Left renal cortex interstitium (tissue), 4 donors: ENCODE results near the gene SEL1L. TPM values are rescaled to one million over a fixed set of nuclear protein-coding genes. Genes with fewer than 3 reads are reported as not detected.
A peak's percentile ranks its signal among the peaks of the same experiment; 100 is the strongest.
"Not testable (repeated sequence)": the region's sequence is repeated elsewhere in the genome, so short reads cannot be mapped to it uniquely, and the experiment has no call there.

Experiments used
- DNase-seq, 4 donors: peaks; one replicate each; pipeline ENCODE4 v3.0.0-alpha.2; 2013; ENCODE audit warnings: low read depth in 4 of 4, low spot score in 2 of 4, missing footprints in 1 of 4
- polyA plus RNA-seq, 4 donors: library from polyadenylated mRNA; unstranded; fragments of 120-200 nt; gene quantifications; one replicate each; pipeline ENCODE4 v1.2.1, GENCODE V29; 2013; ENCODE audit not compliant: insufficient read length in 4 of 4

SEL1L gene
- polyA plus RNA-seq, 4 donors: 66.7 to 84.4 (median 76.6) TPM

DNA sequence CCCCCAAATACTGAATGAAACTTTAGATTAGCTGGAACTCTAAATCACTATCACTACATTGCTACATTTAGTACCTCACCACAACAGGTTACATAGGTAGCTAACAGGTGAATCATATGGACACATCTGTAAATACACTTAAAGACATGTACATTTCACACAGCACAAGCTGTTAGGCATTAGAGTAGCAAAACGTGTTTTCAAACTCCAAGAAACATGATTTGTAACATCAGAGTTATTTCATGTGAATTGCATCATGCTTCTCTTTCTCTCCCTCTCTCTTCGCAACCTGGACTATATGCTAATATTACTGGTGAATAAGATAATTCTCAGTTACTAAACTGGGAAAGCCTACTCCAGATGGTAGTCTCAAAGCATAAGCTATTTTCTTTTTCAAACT is 4.3 kb downstream of the SEL1L start:
- DNase-seq: no peak

DNA sequence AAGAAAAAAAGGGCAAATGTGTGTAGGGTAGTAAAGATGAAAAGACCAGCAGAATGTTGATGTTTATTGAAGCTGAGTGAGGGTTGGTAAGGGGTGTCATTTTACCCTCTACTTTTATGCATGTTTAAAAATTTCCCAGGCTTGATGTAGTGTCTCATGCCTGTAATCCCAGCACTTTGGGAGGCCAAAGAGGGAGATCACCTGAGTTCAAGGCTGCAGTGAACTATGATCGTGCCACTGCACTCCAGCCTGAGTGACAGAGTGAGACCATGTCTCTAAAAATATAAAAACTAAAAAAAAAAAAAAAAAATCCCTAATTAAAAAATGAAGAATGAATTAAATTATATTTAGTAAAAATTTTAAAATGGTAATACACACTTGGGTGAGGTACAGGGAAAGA is 8.5 kb downstream of the SEL1L start:
- no peak for DNase-seq

GRCh38 chr14:81523616-81524015 is 10.0 kb downstream of the SEL1L start:
- no peak for DNase-seq

DNA sequence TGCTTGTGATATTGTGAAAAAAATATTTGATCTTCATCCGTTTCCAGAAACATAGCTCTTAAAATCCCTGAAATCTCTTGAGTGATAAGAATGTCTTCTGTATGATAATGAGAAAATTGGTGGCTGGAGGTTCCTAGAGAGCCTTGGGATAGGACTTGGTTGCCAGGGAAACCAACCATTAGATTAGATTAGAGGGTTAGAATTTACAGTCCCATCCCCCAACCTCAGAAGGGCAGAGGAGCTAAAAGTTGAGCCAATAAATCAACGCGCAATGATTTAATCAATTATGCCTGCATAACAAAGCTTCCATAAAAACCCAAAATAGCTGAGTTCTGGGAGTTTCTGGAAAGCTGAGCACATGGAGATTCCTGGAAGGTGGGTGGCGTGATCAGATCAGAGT is 10.6 kb downstream of the SEL1L start:
- no peak for DNase-seq

GRCh38 chr14:81521356-81521755 is 12.3 kb downstream of the SEL1L start:
- no peak for DNase-seq

- no peak for DNase-seq
Measured at GRCh38 chr14:81519200-81520011, 14.2 kb downstream of the SEL1L start.

DNA sequence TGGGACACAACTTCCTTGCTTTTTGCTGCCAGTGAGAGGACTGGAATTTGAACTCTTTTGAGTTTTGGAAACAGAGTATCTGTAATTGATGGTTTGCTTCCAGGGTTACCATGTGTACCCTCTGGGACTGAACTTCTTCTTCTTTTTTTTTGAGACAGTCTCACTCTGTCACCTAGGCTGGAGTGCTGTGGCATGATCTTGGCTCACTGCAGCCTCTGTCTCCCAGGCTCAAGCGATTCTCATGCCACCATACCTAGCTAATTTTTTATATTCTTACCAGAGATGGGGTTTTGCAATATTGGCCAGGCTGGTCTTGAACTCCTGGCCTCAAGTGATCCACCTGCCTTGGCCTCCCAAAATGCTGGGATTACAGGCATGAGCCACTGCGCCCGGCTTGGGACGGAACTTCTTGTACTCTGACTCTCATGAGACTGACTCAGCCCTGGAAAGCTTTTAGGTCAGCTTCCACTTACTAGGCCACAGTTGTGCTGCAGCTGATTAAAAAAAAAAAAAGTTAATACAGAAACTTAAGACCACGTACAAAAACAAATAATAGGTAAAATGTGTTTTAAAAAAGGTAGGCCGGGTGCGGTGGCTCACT is 15.8 kb downstream of the SEL1L start:
- no peak for DNase-seq

- peak; percentile 39 to 70 (median 56) for DNase-seq
Measured at GRCh38 chr14:81516986-81517797, 16.5 kb downstream of the SEL1L start.

- DNase-seq: not testable (repeated sequence)
Measured at GRCh38 chr14:81515927-81516326, 17.7 kb downstream of the SEL1L start.

DNA sequence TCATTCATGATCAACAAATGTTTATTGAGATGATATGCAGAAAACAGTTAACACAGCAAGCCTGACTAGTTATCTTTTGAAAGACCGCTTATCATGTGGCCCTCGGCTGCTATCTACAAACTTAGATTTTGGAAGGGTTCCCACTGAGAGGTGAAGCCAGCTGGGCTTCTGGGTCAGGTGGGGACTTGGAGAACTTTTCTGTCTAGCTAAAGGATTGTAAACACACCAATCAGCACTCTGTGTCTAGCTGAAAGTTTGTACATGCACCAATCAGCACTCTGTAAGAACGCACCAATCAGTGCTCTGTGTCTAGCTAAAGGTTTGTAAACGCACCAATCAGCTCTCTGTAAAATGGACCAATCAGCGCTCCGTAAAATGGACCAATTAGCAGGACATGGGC is 20.8 kb downstream of the SEL1L start:
- DNase-seq: not testable (repeated sequence)

GRCh38 chr14:81511111-81511904 is 22.3 kb downstream of the SEL1L start:
- no peak for DNase-seq

- DNase-seq: no peak
Measured at GRCh38 chr14:81509838-81510452, 23.7 kb downstream of the SEL1L start.

DNA sequence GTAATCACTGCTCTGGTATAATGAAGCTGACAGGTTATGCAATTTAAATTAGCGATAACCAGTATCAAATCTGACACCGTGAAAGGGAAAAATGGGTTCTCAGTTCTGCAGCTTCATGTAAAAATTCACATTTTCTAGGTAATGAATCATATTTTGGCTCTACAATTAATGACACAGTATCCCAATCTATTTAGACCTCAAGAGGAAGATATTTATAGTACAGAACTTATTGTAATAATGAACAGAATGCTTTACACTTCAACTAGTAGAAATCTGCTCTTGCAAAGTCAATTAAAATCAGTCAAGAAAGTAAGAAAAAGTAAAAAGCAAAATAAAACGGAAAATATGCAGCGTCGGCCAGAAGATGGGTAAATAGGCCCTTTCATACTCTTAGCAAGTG is 24.3 kb downstream of the SEL1L start:
- no peak for DNase-seq

- no peak for DNase-seq
Measured at GRCh38 chr14:81506487-81506886, 27.2 kb downstream of the SEL1L start.

- no peak for DNase-seq
Measured at GRCh38 chr14:81504864-81505263, 28.8 kb downstream of the SEL1L start.

DNA sequence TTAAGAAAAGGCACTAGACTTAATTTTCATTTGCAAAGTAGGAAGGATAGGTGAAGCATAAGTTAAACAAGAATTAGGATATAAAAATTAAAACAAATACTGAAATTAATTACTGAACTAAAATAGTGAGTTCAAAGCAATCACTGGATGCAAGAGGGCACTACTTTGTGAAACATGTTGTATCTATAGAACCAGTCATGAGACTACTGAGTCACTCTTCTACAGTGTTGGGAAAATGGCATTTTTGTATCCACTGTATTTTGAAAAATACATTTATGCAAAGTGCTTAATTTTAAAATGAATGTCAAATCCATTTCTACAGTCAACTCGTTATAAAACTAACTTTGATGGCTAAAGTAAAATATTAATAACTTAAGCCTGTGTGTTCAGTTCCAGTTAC is 47.9 kb downstream of the SEL1L start:
- DNase-seq: no peak

DNA sequence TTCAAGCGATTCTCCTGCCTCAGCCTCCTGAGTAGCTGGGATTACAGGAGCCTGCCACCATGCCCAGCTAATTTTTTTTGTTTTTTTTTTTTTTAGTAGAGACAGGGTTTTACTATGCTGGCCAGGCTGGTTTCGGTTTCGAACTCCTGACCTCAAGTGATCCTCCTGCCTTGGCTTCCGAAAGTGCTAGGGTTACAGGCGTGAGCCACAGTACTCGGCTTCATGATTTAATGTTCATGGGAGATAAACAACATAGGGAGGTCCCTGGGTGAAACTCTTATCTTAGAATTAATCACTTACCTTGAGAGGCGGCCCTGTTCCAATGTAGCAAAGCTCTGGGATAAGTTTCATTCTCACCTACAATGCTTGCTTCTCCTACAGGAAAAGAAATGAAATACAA is 48.3 kb downstream of the SEL1L start:
- no peak for DNase-seq

DNA sequence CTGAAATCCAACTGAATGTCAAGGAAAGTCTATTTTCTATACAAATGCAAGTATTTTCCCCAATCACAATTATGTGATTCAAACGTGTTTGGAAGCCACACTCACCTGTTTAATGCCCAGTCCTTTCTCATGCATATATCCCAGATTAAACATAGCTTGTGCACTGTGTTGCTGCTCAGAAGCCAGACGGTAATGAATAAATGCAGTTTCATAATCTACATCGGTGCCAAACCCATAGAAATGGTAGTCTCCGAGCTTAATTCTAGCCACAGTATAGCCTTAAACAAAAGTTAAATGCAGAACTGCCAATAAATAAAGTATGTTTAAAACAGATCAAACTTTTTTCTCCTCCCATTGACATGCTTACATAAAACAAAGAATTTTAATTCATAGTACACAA is 49.5 kb downstream of the SEL1L start:
- DNase-seq: no peak

DNA sequence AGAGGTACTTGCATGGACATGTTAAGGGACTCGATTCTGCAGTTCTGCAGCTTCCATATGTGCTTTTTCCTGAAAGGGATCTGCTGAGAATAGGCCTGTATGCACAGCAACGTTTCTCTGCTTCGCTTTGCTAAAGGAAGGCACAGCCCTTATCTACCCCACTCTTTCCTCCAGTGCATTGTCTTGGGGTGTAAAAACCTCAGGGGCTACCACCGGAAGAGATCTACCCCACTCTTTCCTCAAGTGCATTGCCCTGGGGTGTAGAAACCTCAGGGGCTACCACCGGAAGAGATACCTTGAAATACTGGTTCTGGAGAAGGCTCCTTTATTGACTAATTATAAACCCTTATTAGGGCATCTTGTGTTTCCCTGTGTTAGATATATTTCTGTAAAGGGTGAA is 52.9 kb downstream of the SEL1L start:
- DNase-seq: no peak

- DNase-seq: no peak
Measured at GRCh38 chr14:81478446-81478845, 55.2 kb downstream of the SEL1L start.
